ENCODE results near the gene TNIP2. TPM values are rescaled to one million over a fixed set of nuclear protein-coding genes. Genes with fewer than 3 reads are reported as not detected.

The TNIP2 gene
- total RNA-seq, 1 experiment from 2014 or later = 35.8 TPM

DNA sequence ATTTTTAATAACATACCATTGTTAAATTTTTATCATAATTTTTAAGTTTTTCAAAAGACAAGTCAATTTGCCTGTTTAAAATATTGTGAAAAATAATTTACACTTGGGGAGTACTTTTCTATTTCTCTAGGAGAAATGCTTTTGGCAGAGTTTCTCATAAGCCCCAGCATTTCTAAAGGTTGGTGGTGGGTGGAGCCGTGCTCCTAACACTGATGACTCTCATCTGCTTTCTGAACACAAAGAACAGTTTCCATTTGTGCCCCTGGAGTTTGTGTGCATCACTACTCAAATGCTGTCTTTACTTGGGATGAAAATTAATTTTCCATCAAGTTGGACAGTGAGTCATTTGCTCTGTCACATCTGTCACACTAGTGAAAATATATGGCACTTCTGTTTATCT is 57.6 kb downstream of the TNIP2 start:
- no peak overlapping the region for H3K4me3 ChIP-seq (ENCODE audit: low read depth, low read length)
- H3K27me3 ChIP-seq (replicated peaks; ENCODE audit: control insufficient read depth, insufficient read depth, low read length) = no peaks in the 10 kb centered on the region
- DNase-seq = no peak
- intact Hi-C loops (cut with micrococcal nuclease; ENCODE audit: unreplicated experiment) = no loop called here
- Mint-ChIP-seq H3K4me1 (ENCODE audit: low read depth, unreplicated experiment) (no peaks in the 10 kb centered on the region), H3K4me3 (ENCODE audit: unreplicated experiment) (no peak overlapping the region), H3K27ac (ENCODE audit: unreplicated experiment) (no peak overlapping the region), H3K36me3 (ENCODE audit: insufficient read depth, unreplicated experiment) (peaks cover 87% of the 10 kb centered on the region), H3K9me3 (ENCODE audit: unreplicated experiment) (no peaks in the 10 kb centered on the region), H3K27me3 (ENCODE audit: insufficient read depth, unreplicated experiment) (no peaks in the 10 kb centered on the region)
- no TSS peak for BruUV-seq (replicated peaks)
- no peaks in the 10 kb centered on the region for H3K4me1 ChIP-seq
- H3K36me3 ChIP-seq (ENCODE audit: control insufficient read depth, insufficient read depth, low read length) = peaks cover 3% of the 10 kb centered on the region
- POLR2A ChIA-PET = no interaction called here
- TF ChIP-seq, protein P1, sequence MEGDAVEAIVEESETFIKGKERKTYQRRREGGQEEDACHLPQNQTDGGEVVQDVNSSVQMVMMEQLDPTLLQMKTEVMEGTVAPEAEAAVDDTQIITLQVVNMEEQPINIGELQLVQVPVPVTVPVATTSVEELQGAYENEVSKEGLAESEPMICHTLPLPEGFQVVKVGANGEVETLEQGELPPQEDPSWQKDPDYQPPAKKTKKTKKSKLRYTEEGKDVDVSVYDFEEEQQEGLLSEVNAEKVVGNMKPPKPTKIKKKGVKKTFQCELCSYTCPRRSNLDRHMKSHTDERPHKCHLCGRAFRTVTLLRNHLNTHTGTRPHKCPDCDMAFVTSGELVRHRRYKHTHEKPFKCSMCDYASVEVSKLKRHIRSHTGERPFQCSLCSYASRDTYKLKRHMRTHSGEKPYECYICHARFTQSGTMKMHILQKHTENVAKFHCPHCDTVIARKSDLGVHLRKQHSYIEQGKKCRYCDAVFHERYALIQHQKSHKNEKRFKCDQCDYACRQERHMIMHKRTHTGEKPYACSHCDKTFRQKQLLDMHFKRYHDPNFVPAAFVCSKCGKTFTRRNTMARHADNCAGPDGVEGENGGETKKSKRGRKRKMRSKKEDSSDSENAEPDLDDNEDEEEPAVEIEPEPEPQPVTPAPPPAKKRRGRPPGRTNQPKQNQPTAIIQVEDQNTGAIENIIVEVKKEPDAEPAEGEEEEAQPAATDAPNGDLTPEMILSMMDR (IDR thresholded peaks at IDR 0.05; ENCODE audit: insufficient read depth in 1 of 2, low read depth in 1 of 2, low read length in 1 of 2, severe bottlenecking in 1 of 2, unreplicated experiment in 1 of 2) = no peak
- H3K9me3 ChIP-seq = no peaks in the 10 kb centered on the region
- CTCF ChIA-PET = no interaction called here

DNA sequence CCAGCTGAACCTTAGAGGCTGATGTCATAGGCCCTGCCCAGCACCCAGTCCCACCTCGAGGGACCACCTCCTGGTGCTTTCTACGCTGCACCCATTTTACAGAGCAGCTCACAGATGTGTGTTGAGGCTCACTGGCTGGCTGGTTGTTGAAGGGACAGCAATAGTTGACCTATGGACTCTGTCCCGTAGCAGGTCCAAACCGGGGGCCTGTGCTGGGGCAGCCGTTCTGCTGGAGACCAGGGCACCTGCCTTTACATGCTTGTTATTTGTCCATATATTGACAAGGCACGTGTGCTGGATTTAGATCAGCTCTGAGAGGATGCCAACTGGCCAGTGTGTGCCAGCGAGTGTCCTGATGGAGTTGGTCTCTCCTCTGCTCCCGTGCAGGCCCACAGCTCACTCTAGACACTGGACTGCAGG is 58.1 kb downstream of the TNIP2 start:
- no peaks in the 10 kb centered on the region for H3K9me3 Mint-ChIP-seq (ENCODE audit: unreplicated experiment)
- BruUV-seq (replicated peaks) = no TSS peak
- ChIA-PET CTCF (no interaction called here), POLR2A (no interaction called here)
- H3K27me3 ChIP-seq (replicated peaks; ENCODE audit: control insufficient read depth, insufficient read depth, low read length) = no peaks in the 10 kb centered on the region
- no peaks in the 10 kb centered on the region for H3K27me3 Mint-ChIP-seq (ENCODE audit: insufficient read depth, unreplicated experiment)
- H3K4me3 ChIP-seq (ENCODE audit: low read depth, low read length) = no peak overlapping the region
- H3K4me1 ChIP-seq = no peaks in the 10 kb centered on the region
- no peaks in the 10 kb centered on the region for H3K4me1 Mint-ChIP-seq (ENCODE audit: low read depth, unreplicated experiment)
- peaks cover 3% of the 10 kb centered on the region for H3K36me3 ChIP-seq (ENCODE audit: control insufficient read depth, insufficient read depth, low read length)
- DNase-seq = no peak
- intact Hi-C loops (cut with micrococcal nuclease; ENCODE audit: unreplicated experiment) = no loop called here
- TF ChIP-seq, protein P1 (IDR thresholded peaks at IDR 0.05; ENCODE audit: insufficient read depth in 1 of 2, low read depth in 1 of 2, low read length in 1 of 2, severe bottlenecking in 1 of 2, unreplicated experiment in 1 of 2) = no peak
- H3K36me3 Mint-ChIP-seq (ENCODE audit: insufficient read depth, unreplicated experiment) = peaks cover 87% of the 10 kb centered on the region
- H3K9me3 ChIP-seq = no peaks in the 10 kb centered on the region
- H3K4me3 Mint-ChIP-seq (ENCODE audit: unreplicated experiment) = no peak overlapping the region
- H3K27ac Mint-ChIP-seq (ENCODE audit: unreplicated experiment) = no peak overlapping the region

DNA sequence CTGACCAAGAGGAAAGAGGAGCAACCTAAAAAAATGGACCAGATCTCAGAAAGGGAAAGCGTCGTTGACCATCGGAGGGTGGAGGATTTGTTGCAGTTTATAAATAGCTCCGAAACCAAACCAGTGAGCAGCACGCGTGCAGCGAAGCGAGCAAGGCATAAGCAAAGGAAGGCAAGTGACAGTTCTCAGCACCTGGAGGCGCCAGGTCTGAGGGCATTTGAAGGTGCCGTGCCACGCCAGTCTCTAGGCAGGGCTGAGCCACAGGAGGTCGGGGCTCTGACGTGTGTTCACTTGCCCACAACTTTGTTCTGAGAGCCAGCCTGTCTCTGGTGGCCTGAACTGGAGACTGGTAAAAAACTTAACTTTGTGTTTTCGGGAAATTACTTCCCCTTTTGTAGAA is 59.7 kb downstream of the TNIP2 start:
- H3K27me3 ChIP-seq (replicated peaks; ENCODE audit: control insufficient read depth, insufficient read depth, low read length) = no peaks in the 10 kb centered on the region
- H3K27me3 Mint-ChIP-seq (ENCODE audit: insufficient read depth, unreplicated experiment) = no peaks in the 10 kb centered on the region
- H3K9me3 ChIP-seq = no peaks in the 10 kb centered on the region
- TF ChIP-seq, protein P1 (IDR thresholded peaks at IDR 0.05; ENCODE audit: insufficient read depth in 1 of 2, low read depth in 1 of 2, low read length in 1 of 2, severe bottlenecking in 1 of 2, unreplicated experiment in 1 of 2) = no peak
- H3K36me3 ChIP-seq (ENCODE audit: control insufficient read depth, insufficient read depth, low read length) = peaks cover 3% of the 10 kb centered on the region
- no peaks in the 10 kb centered on the region for H3K4me1 ChIP-seq
- no peak overlapping the region for H3K27ac Mint-ChIP-seq (ENCODE audit: unreplicated experiment)
- no peak for DNase-seq
- intact Hi-C loops (cut with micrococcal nuclease; ENCODE audit: unreplicated experiment) = no loop called here
- BruUV-seq (replicated peaks) = no TSS peak
- CTCF ChIA-PET = no interaction called here
- peaks cover 87% of the 10 kb centered on the region for H3K36me3 Mint-ChIP-seq (ENCODE audit: insufficient read depth, unreplicated experiment)
- H3K4me3 Mint-ChIP-seq (ENCODE audit: unreplicated experiment) = no peak overlapping the region
- H3K4me3 ChIP-seq (ENCODE audit: low read depth, low read length) = no peak overlapping the region
- POLR2A ChIA-PET = interaction anchor here (0.5 kb wide), 1 partner anchor 31 kb away, joined by 4 read pairs; no protein-coding TSS in a partner anchor
- H3K4me1 Mint-ChIP-seq (ENCODE audit: low read depth, unreplicated experiment) = no peaks in the 10 kb centered on the region
- H3K9me3 Mint-ChIP-seq (ENCODE audit: unreplicated experiment) = no peaks in the 10 kb centered on the region
